NCI-H2081 (cell line): ENCODE results near the gene ARF3.

Source experiments
- DNase-seq, 2 experiments: peaks; one replicate each; lab custom pipeline; 2025; lab: John Stamatoyannopoulos, UW

Gene ARF3

GRCh38 chr12:48957141-48958048, at the start of gene ARF3:
Gene ARF3, minus strand, starts transcription at chr12:48957487. Its CDS starts 16,392 bp downstream, at chr12:48941095.
- peak; percentile 97 for DNase-seq

DNA sequence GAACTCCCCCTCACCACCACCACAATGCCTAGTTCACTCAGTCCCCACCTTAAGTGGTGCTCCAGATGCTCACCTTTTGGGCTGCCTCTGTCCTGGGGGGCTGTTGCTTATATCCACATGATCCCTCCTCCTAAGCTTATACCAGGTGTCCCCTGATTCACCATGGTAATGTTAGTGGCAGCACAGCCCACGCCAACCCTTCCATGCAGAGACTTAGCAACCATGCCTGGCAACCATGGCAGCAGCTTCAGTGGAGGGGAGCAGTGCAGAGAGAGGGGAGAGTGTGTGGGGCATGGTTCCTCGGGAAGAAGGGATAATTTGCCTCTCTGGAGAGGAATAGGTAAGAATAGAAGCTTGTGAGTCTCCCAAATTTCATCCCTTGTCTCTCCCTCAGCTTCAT, 43.1 kb upstream of the ARF3 start:
- no peak for DNase-seq

GRCh38 chr12:48999371-49000131, 42.3 kb upstream of the ARF3 start, which contains the start of gene DDN:
Gene DDN, minus strand, starts transcription at chr12:48999375. Its CDS starts 88 bp downstream, at chr12:48999287.
- DNase-seq: peak; percentile 64 to 79

- DNase-seq: peak in 1 of 2 experiments; percentile 28
These were observed 41.4 kb upstream of the ARF3 start for GRCh38 chr12:48998497-48999353.

- DNase-seq: peak in 1 of 2 experiments; percentile 44
These were observed 40.6 kb upstream of the ARF3 start for GRCh38 chr12:48997719-48998496.

GRCh38 chr12:48996794-48997718, 39.8 kb upstream of the ARF3 start:
- DNase-seq: peak; percentile 61 to 65

DNA sequence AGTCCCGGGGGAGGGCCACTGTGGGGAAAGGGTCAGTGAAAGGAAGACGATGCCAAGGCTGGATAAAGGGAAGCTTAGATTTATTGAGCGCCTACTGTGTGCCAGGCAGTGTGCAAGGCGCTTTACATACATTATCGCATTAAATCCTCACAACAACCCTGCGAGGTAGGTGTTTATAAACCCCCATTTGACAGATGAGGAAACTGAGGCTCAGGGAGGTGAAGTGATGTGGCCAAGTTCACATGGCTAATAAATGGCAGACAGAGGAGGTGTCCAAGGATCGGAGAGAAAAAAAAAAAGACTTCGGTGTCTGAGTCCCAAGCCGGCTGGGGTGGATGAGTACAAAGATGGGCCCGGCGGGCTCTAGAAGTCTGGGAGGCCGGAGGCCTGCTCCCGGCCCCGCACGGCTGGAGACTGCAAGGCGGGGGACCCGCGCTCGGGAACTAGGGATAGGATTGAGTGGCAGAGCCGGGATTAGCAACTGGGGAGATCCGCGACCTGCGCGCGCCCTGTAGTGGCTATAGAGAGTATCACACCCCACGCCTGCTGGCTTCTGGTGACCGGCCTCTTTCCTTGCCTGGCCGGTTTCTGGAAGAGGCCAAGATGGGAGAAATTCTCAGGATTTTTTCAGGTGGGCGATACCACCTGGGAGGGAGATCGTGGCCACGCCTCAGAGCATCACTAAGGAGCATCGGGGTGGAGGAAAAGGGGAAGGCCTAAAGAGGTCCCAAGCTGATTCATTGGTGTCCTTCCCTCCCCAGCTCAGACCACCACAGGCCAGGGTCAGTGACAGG, 38.0 kb upstream of the ARF3 start:
- peak; percentile 80 to 82 for DNase-seq

DNA sequence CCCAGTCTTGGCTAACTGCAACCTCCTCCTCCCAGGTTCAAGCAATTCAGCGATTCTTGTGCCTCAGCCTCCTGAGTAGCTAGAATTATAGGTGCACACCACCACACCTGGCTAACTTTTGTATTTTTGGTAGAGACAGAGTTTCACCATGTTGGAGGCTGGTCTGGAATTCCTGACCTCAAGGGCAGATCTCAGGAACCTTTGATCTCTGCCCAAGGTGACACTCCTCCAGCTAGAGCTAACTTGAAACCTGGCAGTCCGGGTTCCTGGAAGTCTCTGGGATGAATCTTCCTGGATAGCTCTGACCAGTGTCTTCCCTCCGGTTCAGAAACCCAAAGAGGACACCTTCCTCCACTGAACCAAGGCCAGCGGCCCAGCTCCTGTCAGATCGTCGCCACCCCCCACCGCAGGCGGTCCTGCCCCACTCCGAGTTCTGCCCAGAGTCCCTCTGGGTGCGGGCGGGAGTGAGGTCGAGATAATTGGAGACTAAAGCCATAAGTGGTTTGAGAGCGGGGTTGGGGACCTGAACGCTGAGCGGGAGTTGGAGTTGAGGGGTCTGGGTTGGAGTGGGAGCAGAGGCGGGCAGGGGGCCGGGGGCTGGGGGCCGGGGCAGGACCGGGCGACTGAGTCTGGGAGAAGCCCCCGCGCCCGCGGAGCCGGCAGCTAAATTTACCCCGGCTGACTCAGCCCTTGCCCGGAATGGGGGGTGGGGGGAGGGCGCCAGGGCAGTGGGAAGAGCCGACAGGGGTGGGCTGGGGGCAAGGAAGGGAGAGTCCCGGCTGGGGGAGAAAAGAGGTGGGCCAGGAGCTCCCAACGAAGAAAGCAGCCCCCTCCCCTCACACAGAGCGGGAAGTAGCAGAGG, 37.2 kb upstream of the ARF3 start:
- no peak for DNase-seq

- no peak for DNase-seq
These were observed 36.5 kb upstream of the ARF3 start for GRCh38 chr12:48993787-48994186.

GRCh38 chr12:48991247-48992050, 34.2 kb upstream of the ARF3 start:
- no peak for DNase-seq

DNA sequence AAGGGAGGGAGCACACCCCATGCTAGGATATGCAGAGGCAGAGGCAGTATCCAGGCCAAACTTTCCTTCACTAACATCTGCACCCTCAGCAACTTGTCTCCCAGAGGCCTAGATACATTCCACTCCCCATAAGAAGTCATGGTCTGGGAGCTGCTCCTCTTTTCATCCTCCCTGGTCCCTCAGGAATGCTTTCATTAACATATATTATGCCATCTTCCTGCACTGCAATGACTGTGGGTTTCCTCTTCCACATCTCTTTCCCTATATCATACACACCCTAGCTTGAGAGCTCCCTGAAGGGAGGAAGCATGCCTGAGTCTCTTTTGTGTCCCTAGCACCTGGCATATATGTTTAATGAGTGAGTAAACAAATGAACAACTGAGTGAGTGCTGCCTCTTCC, 33.3 kb upstream of the ARF3 start:
- peak in 1 of 2 experiments; percentile 46 for DNase-seq

- peak; percentile 22 to 23 for DNase-seq
These were observed 30.9 kb upstream of the ARF3 start for GRCh38 chr12:48988030-48988649.

DNA sequence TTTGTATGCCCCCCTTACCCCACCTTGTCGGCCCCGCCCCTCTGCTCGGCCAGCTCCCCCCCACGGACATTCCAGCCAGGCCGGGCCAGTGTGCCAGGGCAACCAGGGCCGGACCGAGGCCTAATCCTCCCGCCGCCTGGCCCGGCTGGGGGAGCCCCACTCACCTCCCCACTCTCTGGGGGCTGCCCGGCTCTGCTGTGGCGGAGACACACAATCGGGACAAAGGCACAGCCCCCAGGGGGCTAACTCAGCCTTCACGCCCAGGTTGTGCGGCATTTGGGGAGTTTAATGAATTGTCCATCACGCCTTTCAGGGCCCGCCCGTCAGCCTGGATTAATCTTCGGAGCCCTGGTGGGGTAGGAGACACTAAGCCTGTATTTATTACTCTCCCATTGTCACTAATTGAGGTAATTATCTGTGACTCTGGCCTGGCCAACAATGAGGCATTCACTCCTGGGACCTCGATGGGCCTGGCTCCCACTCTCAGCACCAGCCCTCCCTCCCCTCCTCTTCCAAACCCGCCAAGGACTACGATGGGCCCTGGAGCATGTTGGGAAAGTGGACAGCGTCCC, 29.5 kb upstream of the ARF3 start:
- DNase-seq: peak; percentile 33 to 52

- no peak for DNase-seq
These were observed 28.6 kb upstream of the ARF3 start for GRCh38 chr12:48985901-48986300.

DNA sequence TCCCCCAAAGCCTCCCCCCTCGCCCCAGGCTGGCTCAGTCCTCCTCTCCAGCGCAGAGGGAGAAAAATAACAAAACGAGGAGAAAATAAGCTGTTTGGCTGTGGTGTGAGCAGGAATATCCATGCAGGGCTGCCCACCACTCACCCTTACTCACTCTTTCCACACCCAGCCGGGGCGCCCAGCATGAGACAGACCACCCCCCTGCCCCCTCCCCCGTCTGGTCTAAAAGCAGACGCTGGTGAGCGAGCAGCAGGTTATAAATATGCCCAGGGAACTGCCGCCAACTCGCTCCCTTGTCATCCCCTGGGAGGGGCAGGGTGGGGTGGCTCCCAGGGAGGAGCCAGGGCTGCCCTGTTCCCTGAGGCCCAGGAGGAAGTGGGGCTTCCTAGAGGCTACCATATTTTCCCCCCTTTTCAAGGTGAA, 28.2 kb upstream of the ARF3 start:
- no peak for DNase-seq

DNA sequence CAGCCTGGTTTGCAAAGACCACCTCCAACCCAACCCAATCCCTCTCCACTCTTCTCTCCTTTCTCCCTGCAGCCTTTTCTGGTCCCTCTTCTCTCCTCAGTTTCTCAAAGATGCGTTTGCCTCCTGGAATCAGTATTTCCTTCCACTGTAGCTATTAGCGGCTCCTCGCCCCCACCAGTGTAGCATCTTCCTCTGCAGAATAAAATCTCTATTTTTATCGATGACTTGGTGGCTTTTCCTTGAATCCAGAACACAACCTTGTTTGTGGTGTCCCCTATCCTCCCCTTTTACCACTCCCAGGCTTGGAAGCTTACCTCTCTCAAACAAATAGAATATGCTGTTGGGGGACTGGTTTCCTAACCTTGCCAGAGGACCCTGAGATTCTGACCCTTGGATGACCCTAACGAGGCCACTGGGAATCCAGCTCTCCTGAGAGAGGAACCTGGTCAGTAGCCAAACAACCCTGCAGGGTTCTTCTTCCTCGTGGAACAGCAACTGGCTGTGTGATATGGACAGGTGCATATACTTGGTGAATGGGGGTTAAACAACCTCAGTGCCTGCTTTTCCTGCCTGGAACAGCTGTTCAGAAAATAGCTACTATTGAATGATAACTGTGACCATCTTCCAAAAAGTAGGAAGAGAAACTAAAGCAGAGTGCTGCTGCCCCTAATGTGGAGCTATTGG, 25.3 kb upstream of the ARF3 start:
- no peak for DNase-seq
